Stimulated activated CD4-positive, alpha-beta T cell treated with anti-CD3 and anti-CD28 coated beads, Interleukin-1b, Interleukin-23, amount 100 ng/mL, for 4 hours (primary cell): ENCODE data around the gene SPRED1.
A peak's percentile ranks its signal among the peaks of the same experiment; 100 is the strongest.

Experiments used
- DNase-seq, 2 donors: peaks; one replicate each; pipeline ENCODE4 v3.0.0-alpha.2; 2020; ENCODE audit warnings: low read depth in 2 of 2

The SPRED1 gene

GRCh38 chr15:38252481-38253350 lies at the start of gene SPRED1:
SPRED1 (plus strand) TSS chr15:38252836; CDS start chr15:38253186, 350 bp downstream.
- DNase-seq = peak in 1 of 2 donors; percentile 14

- DNase-seq = no peak
Measured at GRCh38 chr15:38205526-38206272, 46.9 kb upstream of the SPRED1 start.

GRCh38 chr15:38207621-38208020 lies 45.0 kb upstream of the SPRED1 start:
- no peak for DNase-seq

GRCh38 chr15:38208206-38208605 lies 44.4 kb upstream of the SPRED1 start:
- no peak for DNase-seq

GRCh38 chr15:38208779-38209178 lies 43.9 kb upstream of the SPRED1 start:
- no peak for DNase-seq

GRCh38 chr15:38211249-38211648 lies 41.4 kb upstream of the SPRED1 start:
- no peak for DNase-seq

- DNase-seq = no peak
Measured at GRCh38 chr15:38211811-38212210, 40.8 kb upstream of the SPRED1 start.

- no peak for DNase-seq
Measured at GRCh38 chr15:38212729-38213351, 39.8 kb upstream of the SPRED1 start.

- DNase-seq = no peak
Measured at GRCh38 chr15:38213356-38213755, 39.3 kb upstream of the SPRED1 start.

- no peak for DNase-seq
Measured at GRCh38 chr15:38215707-38216106, 36.9 kb upstream of the SPRED1 start.

GRCh38 chr15:38216763-38217162 lies 35.9 kb upstream of the SPRED1 start:
- no peak for DNase-seq

- DNase-seq = no peak
Measured at GRCh38 chr15:38217191-38217595, 35.4 kb upstream of the SPRED1 start.

- DNase-seq = no peak
Measured at GRCh38 chr15:38217788-38218609, 34.6 kb upstream of the SPRED1 start.

- no peak for DNase-seq
Measured at GRCh38 chr15:38220606-38221273, 31.9 kb upstream of the SPRED1 start.

- no peak for DNase-seq
Measured at GRCh38 chr15:38224486-38224885, 28.1 kb upstream of the SPRED1 start.

- no peak for DNase-seq
Measured at GRCh38 chr15:38225381-38225780, 27.3 kb upstream of the SPRED1 start.

GRCh38 chr15:38226608-38227266 lies 25.9 kb upstream of the SPRED1 start:
- no peak for DNase-seq

- DNase-seq = no peak
Measured at GRCh38 chr15:38227941-38228340, 24.7 kb upstream of the SPRED1 start.

GRCh38 chr15:38228618-38229017 lies 24.0 kb upstream of the SPRED1 start:
- no peak for DNase-seq

GRCh38 chr15:38229705-38230310 lies 22.8 kb upstream of the SPRED1 start:
- no peak for DNase-seq
